D341Med (cell line): Measurements from ENCODE around the gene CHCT1.

Experiments
- DNase-seq: peaks from one replicate; pipeline ENCODE4 v3.0.0; 2012; ENCODE audit warnings: low spot score

The CHCT1 gene

GRCh38 chr17:60442271-60443173 is 20.2 kb downstream of the CHCT1 start:
- DNase-seq: no peak

GRCh38 chr17:60443713-60444112 is 21.4 kb downstream of the CHCT1 start:
- DNase-seq: no peak

DNA sequence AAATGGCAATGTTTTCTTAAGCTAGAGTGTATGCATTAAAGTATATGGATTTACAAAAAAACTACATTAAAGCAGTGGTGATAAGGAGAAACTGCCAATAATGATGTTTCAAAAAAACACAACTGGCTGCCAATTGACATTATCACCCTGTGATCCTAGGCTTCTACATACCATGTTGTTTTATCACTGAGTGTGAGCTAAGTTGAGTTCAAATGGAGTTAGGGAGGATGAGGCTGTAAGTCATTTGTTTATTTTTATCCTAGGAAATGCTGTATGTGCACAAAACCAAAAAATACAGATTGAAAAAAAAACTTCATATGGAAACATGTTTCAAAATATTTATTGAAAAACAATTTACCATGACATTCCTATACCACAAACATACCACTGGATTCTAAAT is 22.9 kb downstream of the CHCT1 start:
- DNase-seq: no peak

DNA sequence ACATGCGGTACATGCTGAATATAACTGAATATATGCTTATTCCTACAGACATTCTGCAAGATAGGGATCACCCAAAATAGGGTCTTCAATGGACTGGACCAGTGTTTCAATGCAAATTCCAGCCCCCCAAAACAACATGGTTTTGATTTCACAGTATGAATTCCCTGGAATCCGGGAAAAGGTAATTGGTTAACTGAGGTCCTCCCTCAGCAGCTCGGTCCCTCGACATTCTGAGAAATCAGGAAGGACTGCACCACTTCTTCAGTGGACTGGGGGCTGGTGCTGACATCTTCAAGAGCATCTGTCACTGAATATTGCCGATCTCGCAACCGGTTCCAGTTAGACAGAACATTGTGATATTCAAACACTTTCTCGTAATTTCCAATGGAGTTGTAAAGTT is 25.1 kb downstream of the CHCT1 start:
- no peak for DNase-seq

GRCh38 chr17:60451071-60451470 is 28.8 kb downstream of the CHCT1 start:
- DNase-seq: no peak

DNA sequence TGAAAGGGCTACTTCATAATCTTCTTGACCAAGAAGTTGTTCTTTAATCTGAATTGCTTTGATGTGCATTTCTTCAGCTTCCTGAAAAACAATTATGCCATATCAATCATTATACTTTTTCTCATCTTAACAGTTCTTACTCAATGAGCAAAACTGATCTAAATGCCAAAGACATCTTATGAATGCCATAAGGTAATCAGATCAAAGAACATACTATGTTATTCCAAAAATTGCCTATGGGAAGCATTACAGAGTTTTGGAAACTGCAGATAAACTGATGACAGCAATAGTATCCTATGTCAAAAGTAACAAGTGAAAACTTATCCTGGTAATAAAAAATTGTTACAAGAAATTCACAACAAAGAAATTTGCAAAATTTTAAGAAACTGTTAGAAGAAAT is 29.7 kb downstream of the CHCT1 start:
- DNase-seq: no peak

DNA sequence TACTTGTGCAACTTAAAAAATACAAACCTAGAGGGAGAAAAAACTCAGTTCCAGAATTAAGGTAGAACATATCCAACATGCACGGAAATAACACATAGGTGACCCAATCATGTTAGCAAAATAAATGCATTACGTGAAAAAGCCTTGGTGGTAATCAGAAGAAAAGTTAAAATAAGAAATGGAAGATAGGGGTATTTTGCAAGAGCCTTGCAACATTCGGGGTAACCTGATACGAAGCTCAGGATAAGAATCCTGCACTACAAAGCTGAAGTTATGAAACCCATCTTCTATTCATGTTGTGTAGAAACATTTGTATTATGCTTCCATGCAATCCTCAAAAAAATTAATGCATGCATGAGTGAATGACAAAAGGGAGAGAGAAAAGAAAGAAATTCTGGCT is 33.1 kb downstream of the CHCT1 start:
- DNase-seq: no peak

- no peak for DNase-seq
These were observed 34.9 kb downstream of the CHCT1 start for GRCh38 chr17:60457148-60457547.

- no peak for DNase-seq
These were observed 39.3 kb downstream of the CHCT1 start for GRCh38 chr17:60461584-60461983.

DNA sequence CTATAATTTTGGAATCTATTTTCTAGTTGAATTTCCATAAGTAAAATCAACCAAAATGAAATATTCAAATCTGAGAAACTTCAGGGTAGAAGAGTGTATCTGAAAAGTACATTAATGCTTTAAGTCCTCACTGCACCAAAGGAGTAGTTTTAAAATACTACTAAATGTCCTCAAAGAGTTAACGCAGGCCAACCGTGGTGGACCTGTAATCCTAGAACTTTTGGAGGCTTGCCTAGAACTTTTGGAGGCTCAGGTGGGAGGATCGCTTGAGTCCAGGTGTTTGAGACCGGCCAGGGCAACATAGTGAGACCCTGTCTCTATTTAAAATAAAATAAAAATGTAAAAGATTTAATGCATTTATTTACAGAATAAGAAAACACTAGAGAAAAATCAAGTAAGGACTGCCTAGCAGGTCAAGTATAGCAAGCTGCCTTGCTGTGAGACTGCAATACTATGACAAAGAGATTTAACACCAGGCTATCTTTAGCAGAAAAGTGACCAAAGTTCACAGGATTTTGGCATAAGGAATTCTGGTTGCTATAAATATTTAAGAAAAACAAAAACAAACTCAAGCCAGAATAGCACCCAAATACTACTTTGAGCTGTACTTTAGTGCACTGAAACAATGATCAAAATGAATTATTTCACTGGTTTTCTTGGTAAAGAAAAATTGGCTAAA is 41.0 kb downstream of the CHCT1 start:
- no peak for DNase-seq

GRCh38 chr17:60464343-60464742 is 42.1 kb downstream of the CHCT1 start:
- no peak for DNase-seq

- DNase-seq: no peak
These were observed 46.1 kb downstream of the CHCT1 start for GRCh38 chr17:60468371-60468770.

GRCh38 chr17:60471451-60471850 is 49.2 kb downstream of the CHCT1 start:
- no peak for DNase-seq

DNA sequence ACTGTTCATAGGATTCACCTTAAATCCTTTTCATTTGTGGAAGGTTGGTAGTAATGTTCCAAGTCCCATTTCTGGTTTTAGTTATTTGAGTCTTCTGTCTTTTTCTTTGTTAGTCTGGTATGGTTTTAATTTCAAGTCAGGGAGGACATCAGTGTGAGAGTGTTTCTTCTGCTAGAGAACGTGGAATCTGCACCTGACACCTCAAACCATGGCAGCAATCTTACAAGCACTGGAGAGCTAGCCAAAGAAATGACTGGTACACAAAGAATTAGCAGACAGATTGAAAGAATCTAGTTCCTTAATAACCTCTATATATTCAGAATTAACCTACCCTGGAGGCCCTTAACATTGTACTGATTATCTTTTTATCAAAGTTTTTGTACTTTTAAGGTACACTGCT is 50.2 kb downstream of the CHCT1 start:
- no peak for DNase-seq

- DNase-seq: no peak
These were observed 51.5 kb downstream of the CHCT1 start for GRCh38 chr17:60473788-60474187.
